Sigmoid colon (tissue), 7 donors: ENCODE data around the gene NEU3. TPM values are rescaled to one million over a fixed set of nuclear protein-coding genes. Genes with fewer than 3 reads are reported as not detected.
"Not testable (repeated sequence)": the region's sequence is repeated elsewhere in the genome, so short reads cannot be mapped to it uniquely, and the experiment has no call there.

Source experiments
- DNase-seq: peaks from one replicate; pipeline ENCODE4 v3.0.0-alpha.2; 2019
- H3K27ac ChIP-seq, 4 donors: fragments of 200-600 bp; sonication (generic); one replicate each; pipeline ENCODE4 v1.5.1; 2016 to 2019; ENCODE audit warnings: mild to moderate bottlenecking in 1 of 4
- H3K27me3 ChIP-seq, 3 donors: fragments of 200-600 bp; sonication (generic); one replicate each; pipeline ENCODE4 v1.5.1; 2019; ENCODE audit warnings: mild to moderate bottlenecking in 1 of 3
- H3K36me3 ChIP-seq, 4 donors: fragments of 200-600 bp; sonication (generic); one replicate each; pipeline ENCODE4 v1.5.1; 2016 to 2019
- H3K4me1 ChIP-seq, 4 donors: fragments of 200-600 bp; sonication (generic); one replicate each; pipeline ENCODE4 v1.5.1; 2017 to 2019
- H3K4me3 ChIP-seq, 4 donors: fragments of 200-600 bp; sonication (generic); one replicate each; pipeline ENCODE4 v1.5.1; 2017 to 2019; ENCODE audit warnings: mild to moderate bottlenecking in 2 of 4, moderate library complexity in 1 of 4
- H3K9me3 ChIP-seq, 4 donors: fragments of 200-600 bp in 3 of 4; sonication (generic) in 3 of 4; one replicate each; pipeline versions ENCODE4 v1.5.1 to v1.6.1; 2013 to 2019
- CTCF ChIP-seq, 4 experiments: fragments of 450-650 bp in 3 of 4; fragments of 200-600 bp in 1 of 4; IDR thresholded peaks; one replicate each; pipeline ENCODE4 v1.5.1; 2016 to 2019; ENCODE audit warnings: antibody characterized with exemption in 4 of 4, mild to moderate bottlenecking in 3 of 4, moderate library complexity in 2 of 4
- EP300 ChIP-seq, 4 donors: sonication (generic); formaldehyde crosslinking; IDR thresholded peaks; one replicate each; pipeline ENCODE4 v1.6.1; 2017; ENCODE audit warnings: antibody characterized with exemption in 4 of 4
- POLR2A ChIP-seq, 2 donors: fragments of 450-650 bp; IDR thresholded peaks; one replicate each; pipeline ENCODE4 v1.6.1; 2016; ENCODE audit warnings: antibody characterized with exemption in 2 of 2, mild to moderate bottlenecking in 2 of 2, moderate library complexity in 2 of 2
- POLR2AphosphoS5 ChIP-seq, 4 donors: sonication (generic); formaldehyde crosslinking; IDR thresholded peaks; one replicate each; pipeline ENCODE4 v1.6.1; 2017; ENCODE audit warnings: antibody characterized with exemption in 4 of 4
- WGBS, 2 donors: extraction: QIAGEN DNeasy Blood & Tissue Kit; methylation state at CpG; one replicate each; pipeline ENCODE4 v1.1.7; 2013; 5-methylcytosine and 5-hydroxymethylcytosine counted together
- intact Hi-C: fragments of 100-400 bp; cut with DNase I; formaldehyde crosslinking; loops from one replicate; pipeline ENCODE4 v1.15.1; 2023
- polyA plus RNA-seq, 3 donors: library from polyadenylated mRNA; stranded (reverse); fragments of 200-250 nt; gene quantifications; one replicate each; pipeline ENCODE4 v1.2.3, GENCODE V29; 2013
- total RNA-seq, 4 donors: library from RNA; depleted of rRNA; stranded (reverse); fragments of >200 nt; gene quantifications; one replicate each; pipeline ENCODE4 v1.1.0, GENCODE V29; 2016
- donor health status: healthy with polysubstance abuse.
- donor health status: Bipolar disorder and iron deficiency.
- donor health status: healthy.

Gene NEU3
- total and polyA plus RNA-seq, 7 donors: 0.60 to 10.2 (median 4.6) TPM

- no peaks in the 10 kb centered on the region for H3K27me3 ChIP-seq
- 91 to 94% methylated on average over 4 of the region's 4 CpGs for WGBS, 2 donors
- no peaks in the 10 kb centered on the region for H3K36me3 ChIP-seq
- no peak overlapping the region for H3K4me3 ChIP-seq
- no peak for DNase-seq
- intact Hi-C loops: no loop called here
- peaks cover 0 to 2% (median 0%) of the 10 kb centered on the region in 4 donors for H3K9me3 ChIP-seq
- TF ChIP-seq POLR2AphosphoS5 (IDR thresholded peaks at IDR 0.05): no peak
- no peak overlapping the region for H3K27ac ChIP-seq
- H3K4me1 ChIP-seq: no peaks in the 10 kb centered on the region
These were observed 58.5 kb downstream of the NEU3 start for GRCh38 chr11:75047191-75047590.

- H3K4me1 ChIP-seq, DNase-seq, H3K36me3 ChIP-seq, H3K27ac ChIP-seq, H3K4me3 ChIP-seq, intact Hi-C loops, H3K27me3 ChIP-seq: not testable (repeated sequence)
- peaks cover 0 to 12% (median 1%) of the 10 kb centered on the region in 4 donors for H3K9me3 ChIP-seq
- 23 to 38% methylated on average over 8 of the region's 8 CpGs for WGBS, 2 donors
These were observed 61.0 kb downstream of the NEU3 start for GRCh38 chr11:75049501-75050266.

GRCh38 chr11:75050516-75050915 is 61.8 kb downstream of the NEU3 start:
- no peaks in the 10 kb centered on the region for H3K36me3 ChIP-seq
- TF ChIP-seq POLR2A (IDR thresholded peaks at IDR 0.05) (no peak), POLR2AphosphoS5 (IDR thresholded peaks at IDR 0.05) (no peak)
- WGBS, 2 donors: 90 to 95% methylated on average over 4 of the region's 4 CpGs
- no peak overlapping the region for H3K27ac ChIP-seq
- no peak overlapping the region for H3K4me3 ChIP-seq
- H3K4me1 ChIP-seq: no peaks in the 10 kb centered on the region
- H3K9me3 ChIP-seq: peaks cover 0 to 12% (median 1%) of the 10 kb centered on the region in 4 donors
- intact Hi-C loops: no loop called here
- no peak for DNase-seq
- H3K27me3 ChIP-seq: no peaks in the 10 kb centered on the region

- WGBS, 2 donors: 71 to 92% methylated on average over 5 of the region's 5 CpGs
- DNase-seq: no peak
- Histone ChIP-seq H3K9me3 (peaks cover 0 to 12% (median 1%) of the 10 kb centered on the region in 4 donors), H3K27me3 (no peaks in the 10 kb centered on the region), H3K4me1 (no peaks in the 10 kb centered on the region), H3K27ac (no peak overlapping the region), H3K36me3 (no peaks in the 10 kb centered on the region), H3K4me3 (no peak overlapping the region)
- no peak for TF ChIP-seq POLR2AphosphoS5 (IDR thresholded peaks at IDR 0.05)
- no peak for TF ChIP-seq POLR2A (IDR thresholded peaks at IDR 0.05)
- no peak for TF ChIP-seq EP300 (IDR thresholded peaks at IDR 0.05)
- no peak for TF ChIP-seq CTCF (IDR thresholded peaks at IDR 0.05)
- intact Hi-C loops: no loop called here
These were observed 62.3 kb downstream of the NEU3 start for GRCh38 chr11:75051043-75051442.

GRCh38 chr11:75052457-75052856 is 63.7 kb downstream of the NEU3 start:
- H3K4me3 ChIP-seq: no peak overlapping the region
- DNase-seq: no peak
- H3K27me3 ChIP-seq: no peaks in the 10 kb centered on the region
- peaks cover 0 to 12% (median 1%) of the 10 kb centered on the region in 4 donors for H3K9me3 ChIP-seq
- H3K36me3 ChIP-seq: no peaks in the 10 kb centered on the region
- no peak for TF ChIP-seq POLR2AphosphoS5 (IDR thresholded peaks at IDR 0.05)
- no peak for TF ChIP-seq CTCF (IDR thresholded peaks at IDR 0.05)
- TF ChIP-seq EP300 (IDR thresholded peaks at IDR 0.05): no peak
- TF ChIP-seq POLR2A (IDR thresholded peaks at IDR 0.05): no peak
- 60 to 98% methylated on average over 1 of the region's 1 CpG for WGBS, 2 donors
- intact Hi-C loops: no loop called here
- H3K27ac ChIP-seq: no peak overlapping the region
- no peaks in the 10 kb centered on the region for H3K4me1 ChIP-seq

- WGBS, 2 donors: 75 to 91% methylated on average over 6 of the region's 6 CpGs
- intact Hi-C loops: no loop called here
- Histone ChIP-seq H3K4me3 (no peak overlapping the region), H3K36me3 (no peaks in the 10 kb centered on the region), H3K27me3 (no peaks in the 10 kb centered on the region), H3K27ac (no peak overlapping the region), H3K9me3 (peaks cover 0 to 12% (median 1%) of the 10 kb centered on the region in 4 donors), H3K4me1 (no peaks in the 10 kb centered on the region)
- no peak for TF ChIP-seq CTCF (IDR thresholded peaks at IDR 0.05)
- TF ChIP-seq POLR2AphosphoS5 (IDR thresholded peaks at IDR 0.05): no peak
- no peak for TF ChIP-seq POLR2A (IDR thresholded peaks at IDR 0.05)
- no peak for DNase-seq
These were observed 66.8 kb downstream of the NEU3 start for GRCh38 chr11:75055511-75055910.
